ENCODE data around the gene CARMIL3.

The CARMIL3 gene

DNA sequence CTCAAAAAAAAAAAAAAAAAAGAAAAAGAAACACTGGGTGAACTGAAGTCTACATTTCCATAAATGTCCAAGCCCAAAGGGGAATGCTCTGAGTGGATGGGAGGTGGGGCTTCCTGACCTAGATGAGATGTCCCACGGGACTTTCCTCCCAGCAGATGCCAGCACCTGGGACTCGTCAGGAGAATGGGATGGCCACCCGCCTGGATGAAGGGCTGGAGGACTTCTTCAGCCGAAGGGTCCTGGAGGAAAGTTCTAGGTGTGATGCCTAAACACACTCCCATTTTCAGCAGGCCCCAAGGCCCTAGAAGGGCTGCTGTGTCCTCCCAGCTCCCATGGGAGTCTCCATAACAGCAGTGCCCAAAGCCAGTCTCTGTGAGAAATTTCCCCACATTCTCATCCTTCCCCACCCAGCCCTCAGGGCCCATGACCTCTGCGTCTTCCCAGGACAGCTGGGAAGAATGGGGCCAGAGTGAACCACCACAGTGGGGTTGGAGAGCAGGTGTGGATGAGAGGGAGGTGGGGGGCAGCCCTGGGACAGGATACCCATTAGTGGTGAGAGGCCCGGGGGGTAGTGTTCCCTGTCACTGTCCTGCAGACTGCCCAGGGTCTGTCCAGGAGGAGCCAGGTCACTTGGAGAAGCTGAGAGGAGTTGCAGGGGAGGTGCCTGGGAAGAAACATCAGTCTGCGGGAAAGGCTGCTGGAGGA is 12.4 kb downstream of the CARMIL3 start:
- no peak for DNase-seq

DNA sequence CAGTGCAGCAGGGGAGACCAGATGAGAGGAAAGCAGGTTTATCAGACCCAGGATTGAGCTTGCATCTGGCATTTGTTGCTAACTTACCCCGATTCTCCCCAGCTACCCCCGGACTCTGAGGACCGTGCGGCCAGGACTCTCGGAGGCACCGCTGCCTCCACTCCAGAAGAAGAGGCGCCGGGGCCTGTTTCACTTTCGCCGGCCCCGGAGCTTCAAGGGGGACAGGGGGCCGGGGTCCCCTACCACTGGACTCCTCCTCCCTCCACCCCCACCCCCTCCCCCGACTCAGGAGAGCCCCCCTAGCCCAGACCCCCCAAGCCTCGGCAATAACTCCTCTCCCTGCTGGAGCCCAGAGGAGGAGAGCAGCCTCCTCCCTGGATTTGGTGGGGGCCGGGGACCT is 13.0 kb downstream of the CARMIL3 start:
- no peak for DNase-seq

DNA sequence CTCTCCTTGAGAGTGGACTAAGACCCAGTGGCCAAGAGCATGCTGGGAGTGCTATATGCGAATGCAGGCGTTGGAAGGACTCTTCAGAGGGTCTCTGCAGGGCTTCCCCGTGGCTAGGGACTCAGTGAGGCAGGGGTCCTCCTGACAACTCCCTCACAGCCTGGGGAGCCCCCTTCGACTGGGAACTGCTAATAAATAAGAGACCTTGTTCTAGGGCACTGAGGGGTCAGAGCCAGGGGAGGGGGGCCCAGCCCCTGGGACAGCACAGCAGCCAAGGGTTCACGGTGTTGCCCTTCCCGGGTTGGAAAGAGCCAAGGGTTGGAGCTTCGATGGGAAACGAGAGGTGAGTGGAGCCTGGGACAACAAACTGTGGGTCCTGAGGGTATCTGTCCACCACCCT is 13.6 kb downstream of the CARMIL3 start:
- DNase-seq: no peak

DNA sequence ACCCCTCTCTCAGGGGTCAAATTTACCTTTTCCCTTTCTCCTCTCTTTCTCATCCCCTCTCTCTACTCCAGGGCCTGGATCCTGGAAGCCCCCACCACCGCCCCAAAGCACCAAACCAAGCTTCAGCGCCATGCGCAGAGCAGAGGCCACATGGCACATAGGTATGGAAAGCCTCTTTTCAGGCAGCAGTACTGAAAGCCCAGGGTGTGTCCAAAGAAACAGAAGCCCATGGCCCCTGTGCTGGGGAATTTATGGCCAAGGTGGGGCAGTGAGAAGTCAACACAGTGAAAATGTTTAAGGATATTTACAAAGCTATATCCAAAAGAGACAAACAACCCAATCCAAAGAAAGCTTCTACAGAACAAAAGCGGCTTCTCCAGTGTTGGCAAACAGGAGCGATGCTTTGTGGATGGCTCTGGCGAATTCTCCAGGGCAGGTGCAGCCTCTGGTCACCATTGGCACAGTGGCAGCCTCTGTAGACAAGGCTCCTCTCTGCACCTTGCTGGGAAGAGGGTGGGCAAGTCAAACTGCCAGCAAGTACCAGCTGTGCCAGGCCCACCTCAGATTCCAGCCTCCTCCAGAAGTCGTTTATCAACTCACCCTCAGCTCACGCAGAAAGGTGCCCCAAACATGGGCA is 14.8 kb downstream of the CARMIL3 start:
- DNase-seq: no peak

DNA sequence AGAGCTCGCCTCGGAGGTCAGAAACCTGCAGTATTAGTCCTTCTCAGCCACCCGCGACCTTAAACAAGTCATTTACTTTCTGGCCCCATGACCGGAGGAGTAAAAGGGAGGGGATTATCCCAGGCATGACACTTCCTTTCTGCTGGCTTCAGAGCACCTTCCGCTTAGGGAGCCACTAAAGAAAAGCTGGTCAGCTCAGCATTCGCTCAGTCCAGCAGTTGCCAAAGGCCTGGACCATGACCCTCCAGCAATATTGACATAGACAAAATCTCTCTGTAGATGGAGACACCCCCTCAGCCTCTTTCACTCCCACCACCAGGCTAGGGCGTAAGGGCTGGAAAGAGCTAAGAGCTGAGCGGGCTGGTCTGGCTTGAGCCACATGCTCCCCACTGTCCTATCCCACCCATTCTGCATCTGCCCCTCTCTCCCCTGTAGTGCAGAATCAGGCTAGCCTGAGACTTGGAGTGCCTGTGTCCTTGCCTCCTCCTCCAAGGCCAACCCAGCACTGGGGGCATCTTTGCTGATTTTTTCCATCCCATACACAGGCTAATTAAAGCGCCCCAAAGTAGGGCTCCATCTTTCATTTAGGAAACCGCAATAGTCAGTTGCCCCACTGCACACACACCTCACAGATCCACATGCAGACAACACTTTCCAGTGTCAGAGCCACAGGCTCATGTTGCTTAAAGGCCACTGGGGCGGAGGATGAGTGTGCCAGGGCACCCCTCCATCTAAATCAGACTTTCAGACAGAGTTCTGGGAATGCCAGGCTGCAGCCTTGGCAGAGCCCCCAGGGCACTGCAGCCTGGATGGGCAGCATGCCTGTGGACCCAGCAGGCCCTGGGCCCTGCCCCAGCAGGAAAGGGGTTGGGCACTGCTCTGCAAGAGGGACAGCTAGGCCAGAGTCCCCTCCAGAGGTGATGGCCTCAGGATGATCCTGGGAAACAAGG is 15.6 kb downstream of the CARMIL3 start:
- DNase-seq: no peak

DNA sequence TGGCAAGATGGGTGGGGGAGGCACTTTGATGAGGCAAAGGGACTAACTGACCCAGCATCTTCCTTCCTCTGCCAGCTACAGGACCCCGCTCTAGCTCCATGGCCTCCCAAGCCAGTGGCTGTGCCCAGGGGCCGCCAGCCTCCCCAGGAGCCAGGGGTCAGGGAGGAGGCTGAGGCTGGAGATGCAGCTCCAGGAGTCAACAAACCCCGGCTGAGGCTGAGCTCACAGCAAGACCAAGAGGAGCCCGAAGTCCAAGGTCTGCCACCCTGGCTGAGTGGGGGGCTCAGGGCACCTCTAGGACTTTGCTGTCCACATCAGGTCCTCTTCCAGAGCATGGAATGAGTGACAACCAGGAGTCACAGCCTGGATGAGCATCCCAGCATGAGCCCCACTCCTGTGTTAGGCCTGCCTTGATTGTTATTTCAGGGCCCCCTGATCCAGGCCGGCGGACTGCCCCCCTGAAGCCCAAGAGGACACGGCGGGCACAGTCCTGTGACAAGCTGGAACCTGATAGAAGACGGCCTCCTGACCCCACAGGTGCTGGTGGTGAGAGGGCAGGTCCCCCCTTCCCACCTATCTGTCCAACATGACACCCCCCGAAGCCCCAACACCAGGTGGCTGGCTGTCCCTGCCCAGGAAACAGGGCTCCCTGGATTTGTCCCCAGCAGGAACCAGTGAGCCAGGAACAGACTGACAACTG is 17.1 kb downstream of the CARMIL3 start:
- no peak for DNase-seq

DNA sequence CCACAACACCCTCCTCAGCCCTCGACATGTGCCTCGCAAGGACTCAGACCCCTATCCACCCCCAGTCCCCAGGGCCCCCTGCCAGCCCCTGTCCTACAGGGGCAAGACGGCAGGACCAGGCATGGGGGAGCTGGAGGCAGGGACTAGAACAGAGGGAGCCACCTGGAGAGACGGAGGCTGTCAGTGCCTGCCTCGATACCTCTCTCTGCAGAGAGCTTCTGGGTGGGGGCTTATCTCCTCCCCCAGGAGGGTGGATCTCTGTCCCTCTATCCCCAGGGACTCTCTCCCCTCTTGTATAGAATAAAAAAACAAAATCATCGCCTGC is 17.6 kb downstream of the CARMIL3 start:
- no peak for DNase-seq

DNA sequence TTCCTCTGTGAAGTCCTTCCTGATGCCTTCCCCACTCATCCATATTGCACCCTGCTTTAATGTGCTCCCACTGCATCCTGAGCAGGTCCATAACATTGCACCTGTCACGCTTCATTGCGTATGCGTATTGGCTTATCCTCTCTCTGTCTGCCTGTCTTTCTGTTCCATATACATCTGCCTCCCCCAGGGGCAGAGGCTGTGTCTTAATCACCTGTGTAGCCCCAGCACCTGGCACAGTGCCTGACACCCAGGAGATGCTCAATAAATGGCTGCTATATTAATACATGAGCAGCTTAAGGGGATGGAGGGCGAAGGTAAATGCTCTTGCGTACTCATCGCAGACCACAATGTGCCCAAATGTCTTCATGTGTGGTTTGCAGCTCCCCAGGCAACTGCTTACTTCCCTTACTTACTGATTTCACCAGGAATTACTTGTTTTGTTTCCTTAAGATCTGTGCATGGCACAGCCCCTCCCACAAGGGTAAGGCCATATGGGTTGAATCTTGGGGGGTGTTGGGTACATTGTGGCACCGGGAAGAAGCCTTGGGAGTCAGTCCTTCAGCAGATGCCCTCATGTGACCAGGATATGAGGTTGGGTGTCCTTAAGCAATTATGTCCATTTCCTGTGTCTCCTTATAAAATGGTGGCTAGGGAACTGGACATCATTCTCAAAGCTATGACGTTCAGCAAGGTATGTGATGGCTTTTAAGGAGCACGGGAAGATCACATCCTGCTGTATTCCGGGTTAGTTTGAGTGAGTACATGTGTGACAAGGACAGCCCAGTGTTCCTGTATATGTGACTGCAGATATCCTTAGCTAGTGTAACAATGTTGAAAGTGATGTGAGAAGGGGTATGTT is 18.7 kb downstream of the CARMIL3 start:
- peak; percentile 40 to 63 for DNase-seq

DNA sequence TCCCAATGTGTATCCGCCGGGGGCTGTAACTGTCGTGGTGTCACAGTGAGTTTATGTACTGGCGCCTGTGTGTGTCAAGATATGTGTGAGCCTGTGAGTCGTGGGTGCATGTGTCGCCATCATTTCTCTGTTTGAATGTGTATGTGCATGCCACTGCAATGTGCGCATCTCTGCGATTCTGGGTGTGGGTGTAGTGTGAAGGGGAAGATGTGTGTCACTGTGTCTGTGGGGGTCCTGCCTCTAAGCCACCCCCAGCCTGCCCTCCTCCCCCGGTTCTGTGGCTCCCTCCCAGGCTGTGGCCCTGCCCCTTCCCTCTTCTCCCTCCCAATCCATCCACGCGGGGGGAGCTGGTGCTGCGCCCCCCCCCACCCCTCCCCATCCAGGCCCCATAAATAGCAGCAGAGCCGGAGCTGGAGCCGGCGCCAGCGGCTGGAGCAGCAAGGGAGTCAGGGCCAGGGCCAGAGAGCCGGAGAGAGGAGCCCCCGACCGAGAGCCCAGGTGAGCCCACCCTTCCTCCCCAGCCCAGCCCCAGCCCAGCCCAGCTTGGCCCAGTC is 19.4 kb downstream of the CARMIL3 start, which contains the start of gene CPNE6:
TSS of gene CPNE6 (plus strand) at position 419 of the 554 bp plus-strand sequence. CDS start 1,375 bp downstream, outside the sequence.
- no peak for DNase-seq

DNA sequence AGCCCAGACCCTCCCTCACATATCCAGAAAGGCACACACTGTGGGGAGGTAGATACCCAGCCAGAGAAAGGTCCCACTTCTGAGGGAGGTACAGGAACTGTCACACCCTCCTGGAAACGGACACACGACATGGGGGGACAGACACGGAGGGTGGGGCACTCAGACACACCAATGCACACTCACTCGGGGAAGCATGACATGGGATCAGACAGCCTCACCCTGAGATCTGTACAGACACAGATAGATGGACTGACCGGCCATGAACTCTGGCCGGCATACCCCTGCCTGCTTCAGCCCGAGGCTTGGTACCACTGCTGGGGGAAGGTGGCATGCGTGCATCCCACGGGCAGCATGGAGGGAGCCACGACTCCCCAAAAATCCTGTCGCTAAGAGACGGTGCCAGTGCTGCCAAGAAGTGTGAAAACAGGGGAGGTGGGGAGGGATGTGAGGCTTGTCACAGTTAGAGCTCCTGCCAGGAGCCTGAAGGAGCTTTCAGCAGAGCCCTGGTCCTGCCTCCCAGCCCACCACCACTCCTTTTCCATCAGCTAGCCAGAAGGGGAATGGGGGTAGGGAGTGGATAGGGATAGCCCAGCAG is 20.1 kb downstream of the CARMIL3 start:
- DNase-seq: no peak

DNA sequence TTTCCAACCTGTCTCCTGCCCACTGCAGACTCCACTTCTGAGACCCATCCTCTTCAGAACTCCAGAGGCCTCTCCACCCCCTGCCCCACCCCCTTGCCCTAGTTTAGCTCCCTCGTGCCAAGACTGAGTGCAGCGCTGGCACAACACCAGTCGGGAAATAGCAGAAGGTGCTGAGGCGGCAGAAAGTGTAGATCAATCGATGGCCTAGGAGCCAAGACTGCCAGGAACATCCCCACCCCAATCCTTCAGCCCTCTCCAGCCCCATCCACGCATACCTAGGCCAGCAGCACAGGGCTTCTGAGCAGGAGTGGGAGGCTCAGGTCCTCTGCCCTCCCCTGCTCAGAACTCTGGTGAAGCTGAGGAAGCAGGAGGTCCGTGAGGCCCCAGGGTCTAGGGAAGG is 20.6 kb downstream of the CARMIL3 start:
- no peak for DNase-seq

DNA sequence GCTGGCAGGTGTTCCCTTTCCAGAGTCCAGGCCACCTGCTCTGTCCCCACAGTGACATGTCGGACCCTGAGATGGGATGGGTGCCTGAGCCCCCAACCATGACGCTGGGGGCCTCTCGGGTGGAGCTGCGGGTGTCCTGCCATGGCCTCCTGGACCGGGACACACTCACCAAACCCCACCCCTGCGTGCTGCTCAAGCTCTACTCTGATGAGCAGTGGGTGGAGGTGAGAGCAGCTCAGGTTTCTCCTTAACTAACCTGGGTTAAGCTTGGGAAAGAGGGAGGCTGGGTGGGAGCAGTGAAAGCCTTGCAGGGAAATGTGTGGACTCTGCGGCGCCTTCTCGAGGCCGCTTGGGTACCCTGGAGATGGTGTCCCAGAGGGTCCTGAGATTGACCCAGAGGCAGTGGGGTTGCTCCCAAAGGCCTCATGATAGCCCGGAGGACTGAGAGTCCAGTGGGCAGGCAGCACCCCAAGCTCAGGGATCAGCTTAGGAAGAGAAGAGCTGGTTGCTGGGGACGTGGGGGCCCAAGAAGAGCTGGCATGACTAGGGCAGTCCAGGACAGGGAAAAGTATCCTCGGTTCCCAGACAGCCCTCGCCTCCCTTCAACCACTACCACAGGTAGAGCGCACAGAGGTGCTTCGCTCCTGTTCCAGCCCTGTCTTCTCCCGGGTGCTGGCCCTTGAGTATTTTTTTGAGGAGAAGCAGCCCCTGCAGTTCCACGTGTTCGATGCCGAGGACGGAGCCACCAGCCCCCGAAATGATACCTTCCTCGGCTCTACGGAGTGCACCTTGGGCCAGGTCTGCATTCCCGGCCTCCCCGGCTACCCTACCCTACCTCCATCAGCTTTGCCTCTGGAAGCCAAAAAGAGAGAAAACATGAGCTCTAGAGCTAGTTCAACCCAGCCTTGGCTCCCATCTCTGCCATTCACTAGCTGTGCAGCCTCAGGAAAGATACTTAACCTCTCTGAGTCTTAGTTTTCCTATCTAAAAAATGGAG is 21.4 kb downstream of the CARMIL3 start:
- DNase-seq: no peak

DNA sequence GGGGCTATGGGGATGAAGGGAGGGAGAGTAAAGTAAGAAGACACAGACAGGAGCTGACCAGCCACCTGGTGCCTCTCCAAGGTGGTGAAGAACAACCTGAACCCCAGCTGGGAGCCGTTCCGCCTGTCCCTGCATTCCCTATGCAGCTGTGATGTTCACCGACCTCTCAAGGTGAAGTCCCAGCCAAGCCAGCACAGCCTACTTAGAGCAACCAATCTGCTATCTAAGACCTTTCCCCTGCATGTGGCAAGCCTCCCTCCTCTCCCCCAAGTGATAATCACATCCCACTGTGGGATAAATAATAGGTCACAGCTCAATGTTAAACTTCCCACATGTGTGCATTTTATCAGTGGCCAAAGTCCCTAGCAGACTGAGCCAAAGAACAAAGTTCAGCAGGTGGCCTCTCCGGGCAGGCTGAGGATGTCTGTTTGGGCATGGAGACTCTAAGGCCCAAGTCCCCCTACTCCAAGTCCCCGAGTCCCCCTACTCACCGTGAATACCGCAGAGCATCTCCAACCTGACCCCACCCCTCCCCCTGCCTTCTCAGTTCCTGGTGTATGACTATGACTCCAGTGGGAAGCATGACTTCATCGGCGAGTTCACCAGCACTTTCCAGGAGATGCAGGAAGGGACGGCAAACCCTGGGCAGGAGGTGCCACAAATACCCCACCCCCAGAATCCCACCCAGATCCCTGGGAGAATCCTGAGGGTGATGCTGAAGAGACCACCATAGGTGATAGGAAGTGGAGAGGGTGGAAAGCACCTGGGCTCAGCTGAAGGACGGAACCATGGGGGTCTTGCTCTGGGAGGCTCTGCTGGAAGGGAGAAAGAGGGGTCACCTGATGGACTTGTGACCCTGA is 23.0 kb downstream of the CARMIL3 start:
- no peak for DNase-seq

DNA sequence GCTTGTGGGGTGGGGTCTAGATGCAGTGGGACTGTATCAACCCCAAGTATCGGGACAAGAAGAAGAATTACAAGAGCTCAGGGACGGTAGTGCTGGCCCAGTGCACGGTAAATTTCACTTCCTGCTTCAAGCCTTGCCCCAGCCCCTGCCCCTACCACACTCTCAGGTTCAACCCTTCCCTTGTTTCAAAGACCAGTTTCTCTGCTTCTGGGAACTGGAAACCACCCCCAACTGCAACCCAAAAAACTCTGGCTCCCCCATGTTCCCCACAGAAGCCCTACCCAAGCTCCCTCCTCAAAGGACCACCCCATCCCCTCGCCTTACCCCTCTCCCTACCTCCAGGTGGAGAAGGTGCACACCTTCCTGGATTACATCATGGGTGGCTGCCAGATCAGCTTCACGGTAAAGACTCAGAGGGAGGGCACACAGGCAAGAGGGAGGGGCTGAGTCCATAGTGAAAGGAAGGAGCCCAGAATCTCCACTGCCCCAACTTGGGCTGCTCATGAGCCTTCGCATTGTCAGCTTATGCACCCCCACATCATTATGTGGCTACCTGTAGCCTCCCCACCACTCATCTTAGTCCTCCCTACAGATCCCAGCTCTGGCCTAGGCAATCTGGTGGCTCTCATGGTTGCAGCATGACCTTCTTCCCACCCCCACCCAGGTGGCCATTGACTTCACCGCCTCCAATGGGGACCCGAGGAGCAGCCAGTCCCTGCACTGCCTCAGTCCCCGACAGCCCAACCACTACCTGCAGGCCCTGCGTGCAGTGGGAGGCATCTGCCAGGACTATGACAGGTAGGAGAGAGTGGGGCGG is 23.9 kb downstream of the CARMIL3 start:
- no peak for DNase-seq

DNA sequence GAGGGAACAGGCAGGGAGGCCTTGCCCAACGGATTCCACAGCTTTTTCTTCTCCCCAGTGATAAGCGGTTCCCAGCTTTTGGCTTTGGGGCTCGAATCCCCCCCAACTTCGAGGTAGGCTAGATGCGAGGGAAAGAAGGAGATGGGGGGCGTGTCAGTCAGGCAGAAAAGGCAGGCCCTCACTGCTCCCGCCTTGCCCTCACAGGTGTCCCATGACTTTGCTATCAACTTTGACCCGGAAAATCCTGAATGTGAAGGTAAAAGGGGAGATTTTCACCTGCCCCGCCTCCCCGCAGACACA is 24.4 kb downstream of the CARMIL3 start:
- no peak for DNase-seq

DNA sequence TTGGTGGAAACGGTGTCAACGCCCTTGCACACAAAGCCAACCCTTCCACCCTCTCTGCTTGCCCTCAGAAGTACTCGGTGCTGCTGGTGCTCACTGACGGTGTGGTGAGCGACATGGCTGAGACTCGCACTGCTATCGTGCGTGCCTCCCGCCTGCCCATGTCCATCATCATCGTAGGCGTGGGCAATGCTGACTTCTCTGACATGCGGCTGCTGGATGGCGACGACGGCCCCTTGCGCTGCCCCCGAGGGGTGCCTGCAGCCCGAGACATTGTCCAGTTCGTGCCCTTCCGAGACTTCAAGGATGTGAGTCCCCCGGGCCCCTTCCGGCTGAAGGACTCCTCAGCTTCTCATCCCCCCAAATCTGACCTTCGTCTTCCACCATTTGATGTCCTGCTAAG is 25.3 kb downstream of the CARMIL3 start:
- DNase-seq: no peak

DNA sequence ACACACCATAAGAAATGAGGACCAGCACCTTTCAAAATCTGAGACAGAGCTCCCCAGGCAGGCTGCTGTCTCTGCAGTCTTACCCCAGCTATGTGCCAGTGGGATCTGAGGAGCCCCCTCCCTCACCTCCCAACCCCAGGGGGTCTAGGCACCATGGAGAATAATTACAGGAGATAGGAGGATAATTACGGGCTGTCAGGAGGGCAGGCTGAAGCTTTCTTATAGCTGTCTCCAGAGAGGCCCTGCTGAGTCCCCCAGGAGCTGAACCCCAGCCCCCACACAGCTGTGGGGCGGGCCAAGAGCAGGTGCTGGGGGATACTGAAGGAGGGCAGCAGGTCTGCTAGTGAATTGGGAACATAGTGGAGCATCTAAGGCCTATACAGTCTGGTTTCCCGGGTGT is 26.3 kb downstream of the CARMIL3 start:
- no peak for DNase-seq

DNA sequence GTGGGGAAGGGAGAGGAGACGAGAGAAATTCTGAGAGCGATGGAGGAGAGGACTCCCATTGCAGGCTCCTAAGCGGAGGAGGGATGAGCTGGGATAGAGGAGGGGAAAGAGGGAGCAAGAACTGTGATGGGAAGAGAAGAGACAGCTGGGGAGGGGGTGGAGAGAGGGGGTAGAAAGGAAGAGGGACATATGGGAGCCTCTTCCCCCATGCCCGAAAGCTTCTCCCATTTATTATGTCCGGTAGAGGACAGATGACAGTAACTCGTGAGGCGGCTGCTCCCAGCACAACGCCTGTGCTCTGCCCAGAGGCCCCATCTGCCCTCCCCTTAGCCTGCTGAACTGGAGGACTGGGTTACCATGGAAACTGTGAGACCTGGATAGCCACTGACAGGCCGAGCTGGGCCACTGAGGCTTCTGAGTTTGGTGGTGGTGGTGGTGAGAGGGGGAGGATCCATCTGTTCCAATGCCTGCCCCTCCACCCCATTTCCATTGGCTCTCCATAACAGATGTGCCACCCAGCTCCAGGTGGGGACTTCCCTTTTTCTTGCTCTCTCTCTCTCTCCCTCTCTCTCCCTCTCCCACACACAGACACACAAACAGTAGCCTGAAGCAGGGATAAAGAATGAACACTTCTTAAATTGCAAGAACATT is 27.8 kb downstream of the CARMIL3 start:
- no peak for DNase-seq

Measured in NCI-H526 (cell line).